ENCODE results near the gene FILIP1L.

DNA sequence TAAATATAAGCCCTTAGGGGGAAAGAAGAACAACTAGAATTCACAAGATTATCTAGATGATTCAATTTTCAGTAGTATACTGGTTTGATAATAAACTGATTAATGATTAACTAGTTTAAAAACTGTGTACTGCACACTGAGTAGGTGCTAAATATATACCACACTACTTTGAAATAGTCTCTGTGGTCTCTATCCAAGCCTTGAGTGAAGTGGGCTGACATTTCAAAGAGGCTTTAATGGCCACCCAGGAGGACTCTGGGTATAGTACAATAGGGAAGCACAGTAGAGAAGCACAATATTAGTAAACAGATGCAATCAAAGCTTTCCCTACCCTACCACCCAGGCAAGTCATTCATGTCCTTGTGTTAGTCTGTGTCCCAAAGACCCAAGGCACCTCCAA is 46.7 kb downstream of the FILIP1L start:
- TF ChIP-seq, protein P1, sequence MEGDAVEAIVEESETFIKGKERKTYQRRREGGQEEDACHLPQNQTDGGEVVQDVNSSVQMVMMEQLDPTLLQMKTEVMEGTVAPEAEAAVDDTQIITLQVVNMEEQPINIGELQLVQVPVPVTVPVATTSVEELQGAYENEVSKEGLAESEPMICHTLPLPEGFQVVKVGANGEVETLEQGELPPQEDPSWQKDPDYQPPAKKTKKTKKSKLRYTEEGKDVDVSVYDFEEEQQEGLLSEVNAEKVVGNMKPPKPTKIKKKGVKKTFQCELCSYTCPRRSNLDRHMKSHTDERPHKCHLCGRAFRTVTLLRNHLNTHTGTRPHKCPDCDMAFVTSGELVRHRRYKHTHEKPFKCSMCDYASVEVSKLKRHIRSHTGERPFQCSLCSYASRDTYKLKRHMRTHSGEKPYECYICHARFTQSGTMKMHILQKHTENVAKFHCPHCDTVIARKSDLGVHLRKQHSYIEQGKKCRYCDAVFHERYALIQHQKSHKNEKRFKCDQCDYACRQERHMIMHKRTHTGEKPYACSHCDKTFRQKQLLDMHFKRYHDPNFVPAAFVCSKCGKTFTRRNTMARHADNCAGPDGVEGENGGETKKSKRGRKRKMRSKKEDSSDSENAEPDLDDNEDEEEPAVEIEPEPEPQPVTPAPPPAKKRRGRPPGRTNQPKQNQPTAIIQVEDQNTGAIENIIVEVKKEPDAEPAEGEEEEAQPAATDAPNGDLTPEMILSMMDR (IDR thresholded peaks at IDR 0.05) = no peak
- no peak for TF ChIP-seq EP300 (IDR thresholded peaks at IDR 0.05)
- no peak for TF ChIP-seq POLR2A (IDR thresholded peaks at IDR 0.05)
